Omental fat pad (tissue), 4 donors: ENCODE measurements around the gene AFAP1L1. TPM values are rescaled to one million over a fixed set of nuclear protein-coding genes. Genes with fewer than 3 reads are reported as not detected.

Source experiments
- ATAC-seq: fragments of 150-250 bp; one replicate; pipeline ENCODE4 v1.9.1; 2016; ENCODE audit warnings: mild to moderate bottlenecking, moderate library complexity; ENCODE audit not compliant: low FRiP score
- DNase-seq: peaks from one replicate; pipeline ENCODE4 v3.0.0-alpha.2; 2019; ENCODE audit warnings: low spot score
- CTCF ChIP-seq, 3 donors: fragments of 450-650 bp; IDR thresholded peaks; one replicate each; pipeline ENCODE4 v1.5.1; 2016 to 2017; ENCODE audit warnings: antibody characterized with exemption in 3 of 3, mild to moderate bottlenecking in 3 of 3, moderate library complexity in 2 of 3
- total RNA-seq, 4 donors: library from RNA; depleted of rRNA; stranded (reverse); fragments of >200 nt; gene quantifications; one replicate each; pipeline ENCODE4 v1.1.0, GENCODE V29; 2016

AFAP1L1 gene
- total RNA-seq, 4 donors from 2014 or later, result 44.1 to 58.5 (median 46.9) TPM

- DNase-seq, result no peak
- TF ChIP-seq CTCF (IDR thresholded peaks at IDR 0.05), result no peak
- no peak for ATAC-seq
These were observed 103.1 kb downstream of the AFAP1L1 start for GRCh38 chr5:149374801-149375200.

DNA sequence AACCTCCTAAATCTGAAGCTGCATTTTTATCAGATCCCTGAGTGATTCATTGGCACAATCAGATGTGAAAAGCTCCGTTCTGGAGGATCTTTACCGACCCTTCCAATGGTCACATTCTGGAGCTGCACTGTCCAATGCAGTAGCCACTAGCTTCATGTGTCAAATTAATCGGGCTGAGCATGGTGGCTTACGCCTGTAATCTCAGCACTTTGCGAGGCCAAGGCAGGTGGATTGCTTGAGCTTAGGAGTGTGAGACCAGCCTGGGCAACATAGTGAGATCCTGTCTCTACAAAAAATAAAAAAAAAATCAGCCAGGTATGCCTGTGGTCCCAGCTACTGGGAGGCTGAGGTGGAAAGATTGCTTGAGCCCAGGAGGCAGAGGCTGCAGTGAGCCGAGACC lies 103.8 kb downstream of the AFAP1L1 start:
- ATAC-seq, result no peak
- no peak for DNase-seq
- TF ChIP-seq CTCF (IDR thresholded peaks at IDR 0.05), result no peak

GRCh38 chr5:149376104-149376503 lies 104.4 kb downstream of the AFAP1L1 start:
- ATAC-seq (no peak), DNase-seq (no peak)
- TF ChIP-seq CTCF (IDR thresholded peaks at IDR 0.05), result no peak

DNA sequence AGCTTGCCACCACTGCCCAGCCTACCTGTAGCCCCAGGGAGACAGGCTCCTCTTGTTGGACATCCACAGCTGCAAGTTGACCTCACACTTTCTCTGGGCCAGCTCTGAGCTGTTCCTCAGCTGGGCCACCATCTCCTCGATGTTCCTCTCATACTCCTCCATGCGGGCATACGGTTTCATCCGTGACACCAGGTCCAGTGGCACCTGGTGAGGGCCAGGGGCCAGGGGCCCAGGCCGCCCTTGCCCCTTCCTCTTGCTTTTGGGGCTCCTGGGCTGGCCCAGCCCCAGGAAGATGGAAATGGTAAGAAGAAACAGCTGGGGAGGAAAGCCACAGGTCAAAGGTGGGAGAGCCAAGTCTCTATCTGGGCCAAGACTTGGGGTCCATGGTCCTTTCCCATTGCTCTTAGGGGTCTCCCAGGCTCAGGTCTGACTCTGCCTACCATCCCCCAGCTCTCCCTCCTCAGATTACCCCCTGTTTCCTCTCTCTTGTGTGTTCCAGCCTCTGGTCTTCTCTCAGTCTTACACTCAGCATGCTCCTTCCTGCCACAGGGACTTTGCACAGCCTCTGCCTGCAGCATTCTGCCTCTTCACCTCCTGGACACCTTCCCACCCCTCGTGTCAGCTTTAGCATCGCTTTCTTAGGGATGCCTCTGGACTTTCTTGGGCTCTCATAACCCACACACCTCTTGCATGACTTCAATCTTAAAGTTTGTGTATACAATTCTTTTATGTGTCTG lies 105.2 kb downstream of the AFAP1L1 start:
- no peak for TF ChIP-seq CTCF (IDR thresholded peaks at IDR 0.05)
- no peak for DNase-seq
- no peak for ATAC-seq

- no peak for DNase-seq
- no peak for TF ChIP-seq CTCF (IDR thresholded peaks at IDR 0.05)
- no peak for ATAC-seq
These were observed 106.7 kb downstream of the AFAP1L1 start for GRCh38 chr5:149378241-149378820.

DNA sequence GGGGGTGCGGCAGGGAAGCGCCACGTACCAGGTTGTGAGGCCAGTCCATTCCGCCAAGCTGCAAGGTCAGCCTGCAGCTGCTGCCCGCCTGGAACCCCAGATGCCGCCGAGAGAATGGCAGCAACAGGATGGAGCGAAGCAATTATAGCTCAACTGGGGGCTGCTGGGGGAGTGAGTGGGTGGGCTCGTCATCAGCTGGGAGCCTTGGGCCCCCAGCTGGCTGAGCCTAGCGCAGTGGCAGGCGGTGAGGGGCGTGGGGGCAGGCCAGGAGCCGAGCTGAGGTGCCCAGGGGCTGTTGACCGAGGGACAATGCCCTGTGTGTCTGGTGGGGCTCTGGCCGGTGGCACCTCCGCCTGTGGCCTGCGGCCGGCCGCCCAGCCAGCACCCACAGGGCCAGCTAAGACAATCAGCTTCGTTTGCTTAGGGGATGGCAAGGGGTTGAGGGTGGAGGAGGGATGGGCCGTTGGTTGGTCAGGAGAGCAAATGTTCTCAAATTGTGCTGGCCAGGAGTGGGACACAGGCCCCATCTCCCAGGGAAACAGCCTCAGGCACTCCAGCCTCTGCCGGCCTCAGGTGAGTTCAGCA lies 107.6 kb downstream of the AFAP1L1 start, which contains the start of gene IL17B:
IL17B (minus strand) TSS at position 116 of the 585 bp plus-strand sequence; CDS start at position 49, 67 bp downstream.
- no peak for DNase-seq
- no peak for TF ChIP-seq CTCF (IDR thresholded peaks at IDR 0.05)
- no peak for ATAC-seq
